GM21367 (cell line): ENCODE data around the gene KAZN.

Source experiments
- ATAC-seq: cut with Tn5 transposase; IDR thresholded peaks from one replicate; pipeline ENCODE4 v1.9.1; 2021; ENCODE audit not compliant: unreplicated experiment

The KAZN gene

DNA sequence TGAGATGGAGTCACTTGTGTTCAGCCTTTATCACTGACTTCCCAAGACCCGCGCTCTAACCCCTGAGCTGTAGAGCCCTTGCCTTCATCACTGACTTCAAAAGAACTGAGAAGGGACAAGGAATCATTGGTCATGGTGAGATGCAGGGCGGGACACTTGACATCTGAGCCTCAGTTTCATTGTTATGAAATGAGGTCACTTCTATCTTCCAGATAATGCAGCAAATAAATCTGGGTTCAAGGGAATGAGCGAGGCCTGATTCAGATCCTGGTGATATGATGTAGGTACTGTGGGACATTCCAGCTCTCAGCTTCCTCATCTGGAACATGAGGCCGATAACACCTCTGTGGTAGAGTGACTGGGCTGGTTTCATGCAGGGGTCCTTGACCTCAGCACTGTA lies 13.8 kb downstream of the KAZN start:
- ATAC-seq = no peak

DNA sequence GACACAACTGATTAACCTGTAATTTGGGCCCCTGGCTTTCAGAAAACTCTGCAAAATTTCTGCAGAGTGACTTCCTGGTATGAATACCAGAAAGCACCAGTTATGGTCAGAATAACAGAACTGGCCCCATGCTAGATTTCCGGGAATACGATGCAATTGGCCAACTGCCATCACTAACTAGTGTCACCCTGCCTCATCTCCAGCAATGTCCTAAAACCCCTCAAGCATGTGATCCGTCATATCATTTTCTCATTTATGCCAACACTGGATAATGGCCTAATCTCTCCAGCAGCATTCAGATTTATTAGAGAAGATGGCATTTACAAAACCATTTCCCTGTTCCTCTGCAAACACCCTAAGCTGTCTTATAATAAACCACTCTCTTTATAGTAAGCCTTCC lies 15.4 kb downstream of the KAZN start:
- no peak for ATAC-seq

DNA sequence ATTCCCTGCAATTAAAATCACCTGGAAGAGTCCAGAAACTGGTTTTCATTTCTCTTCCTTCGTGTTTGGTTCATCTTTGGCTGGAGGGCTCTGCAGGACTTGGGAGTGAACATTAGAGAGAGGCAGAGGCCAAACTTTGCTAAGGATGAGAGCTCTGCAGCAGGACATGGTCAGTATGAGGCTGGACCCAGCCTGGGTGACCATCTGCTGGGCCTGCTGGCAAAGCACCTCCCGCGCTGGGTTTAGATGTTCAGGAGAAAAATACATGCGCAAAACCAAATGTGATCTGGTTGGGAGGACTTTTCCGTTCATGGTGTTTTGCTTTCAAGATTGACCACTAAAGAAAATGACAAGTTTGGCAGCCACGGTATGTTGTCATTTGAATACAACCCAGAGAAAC lies 15.9 kb downstream of the KAZN start:
- no peak for ATAC-seq

DNA sequence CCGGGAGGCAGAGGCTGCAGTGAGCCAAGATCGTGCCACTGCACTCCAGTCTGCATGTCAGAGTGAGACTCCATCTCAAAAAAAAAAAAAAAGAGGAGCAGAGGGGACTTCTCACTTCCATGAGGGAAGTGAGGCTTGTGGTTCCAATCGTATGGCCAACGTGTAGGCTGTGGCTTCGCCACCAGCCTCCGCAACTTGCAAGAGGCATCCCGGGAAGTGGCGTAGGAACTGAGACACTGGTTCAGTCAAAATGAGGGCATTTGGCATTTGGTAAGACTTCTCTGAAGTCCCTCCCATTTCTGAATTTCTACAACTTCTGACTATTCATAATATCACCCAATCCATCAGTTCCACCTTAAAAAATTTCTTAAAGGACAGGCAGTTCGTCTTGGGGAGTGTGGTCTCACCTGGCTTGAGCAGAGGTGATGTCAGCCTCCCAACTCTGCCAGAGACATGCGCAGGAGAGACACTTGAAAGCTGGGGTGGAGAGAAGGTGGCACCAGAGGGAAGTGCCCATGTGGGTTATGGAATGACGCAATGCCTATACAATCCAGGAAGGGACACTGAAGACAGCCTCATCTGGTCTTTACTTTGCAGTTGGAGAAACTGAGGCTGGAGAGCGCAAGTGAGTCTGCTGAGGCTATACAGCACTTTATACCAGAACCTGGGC lies 17.2 kb downstream of the KAZN start:
- no peak for ATAC-seq

DNA sequence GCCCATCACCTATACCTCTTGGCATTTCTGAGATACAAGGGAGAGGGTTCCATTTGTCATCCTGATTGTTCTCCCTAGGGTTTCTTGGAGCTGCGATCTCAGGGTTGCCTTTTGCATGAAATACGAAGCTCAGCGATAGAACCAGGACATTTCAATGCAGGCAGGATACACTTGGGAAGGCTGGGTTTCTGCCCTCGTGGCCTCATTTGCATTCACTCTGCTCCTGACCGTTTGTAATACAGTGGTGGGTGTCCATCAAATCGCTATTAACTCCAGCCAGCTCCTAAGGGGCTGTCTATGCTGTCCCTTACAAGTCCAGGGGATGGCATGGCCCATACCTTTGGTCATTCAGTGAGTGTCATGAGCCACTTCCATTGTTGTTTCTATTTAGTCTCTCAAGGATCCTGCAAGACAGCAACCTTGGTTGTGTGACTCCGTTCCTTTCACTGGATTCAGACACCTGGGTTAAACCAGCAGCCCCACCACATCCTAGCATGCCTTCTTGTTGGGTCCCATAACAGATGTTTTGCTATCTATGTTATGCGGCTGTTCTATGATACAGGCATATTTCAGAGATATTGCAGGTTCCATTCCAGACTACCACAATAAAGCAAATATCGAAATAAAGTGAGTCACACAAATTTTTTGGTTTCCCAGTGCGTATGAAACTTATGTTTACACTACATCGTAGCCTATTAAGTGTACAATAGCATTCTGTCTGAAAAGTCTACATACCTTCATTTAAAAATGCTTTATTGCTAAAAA lies 18.3 kb downstream of the KAZN start:
- no peak for ATAC-seq

DNA sequence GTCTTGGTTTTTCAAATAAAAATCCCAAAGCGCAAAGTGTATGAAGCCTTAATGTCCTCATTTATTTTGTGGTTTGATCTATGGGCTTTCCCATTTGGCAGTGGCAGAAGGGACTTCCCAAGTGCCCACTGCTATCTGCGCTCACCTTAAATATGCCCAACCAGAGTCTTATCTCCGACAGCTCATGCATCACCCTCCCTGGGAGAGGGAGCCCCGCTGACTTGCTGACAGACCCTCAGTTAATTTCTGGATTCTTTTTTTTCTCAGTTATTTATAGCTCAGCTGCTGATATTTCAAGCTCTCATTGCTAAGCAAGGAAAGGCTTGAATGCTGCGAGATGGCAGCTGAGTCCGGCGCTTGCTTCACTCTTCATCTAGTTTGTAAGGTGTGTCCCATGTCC lies 19.3 kb downstream of the KAZN start:
- ATAC-seq = no peak

DNA sequence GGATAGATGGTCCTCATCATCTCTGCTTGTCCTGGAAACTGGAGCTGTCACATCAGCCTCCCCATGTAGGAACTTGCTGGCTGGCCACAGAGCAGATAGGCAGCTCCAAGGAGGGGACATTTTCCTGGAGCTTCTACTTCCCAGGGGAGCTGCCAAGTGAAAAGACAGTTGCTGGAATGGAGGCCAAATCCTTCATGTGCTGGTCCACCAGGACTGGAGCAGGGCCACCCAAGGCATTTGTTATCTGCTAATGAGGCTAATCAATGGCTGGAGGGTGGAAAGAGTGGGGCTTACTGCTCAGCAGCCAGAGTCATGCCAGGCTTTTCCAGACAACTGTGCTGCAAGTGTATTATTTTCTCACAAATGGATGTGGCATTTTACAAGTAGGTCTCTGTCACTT lies 22.5 kb downstream of the KAZN start:
- no peak for ATAC-seq

DNA sequence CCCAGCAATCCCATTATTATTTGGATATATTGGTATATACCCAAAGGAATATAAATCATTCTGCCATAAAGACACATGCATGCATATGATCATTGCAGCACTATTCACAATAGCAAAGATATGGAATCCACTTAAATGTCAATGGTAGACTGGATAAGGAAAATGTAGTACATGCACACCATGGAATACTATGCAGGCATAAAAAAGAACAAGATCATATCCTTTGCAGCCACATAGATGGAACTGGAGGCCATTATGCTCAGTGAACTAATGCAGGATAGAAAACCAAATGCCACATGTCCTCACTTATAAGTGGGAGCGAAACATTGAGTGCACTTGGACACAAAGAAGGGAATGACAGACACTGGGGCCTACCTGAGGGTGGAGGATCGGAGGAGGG lies 24.6 kb downstream of the KAZN start:
- no peak for ATAC-seq

DNA sequence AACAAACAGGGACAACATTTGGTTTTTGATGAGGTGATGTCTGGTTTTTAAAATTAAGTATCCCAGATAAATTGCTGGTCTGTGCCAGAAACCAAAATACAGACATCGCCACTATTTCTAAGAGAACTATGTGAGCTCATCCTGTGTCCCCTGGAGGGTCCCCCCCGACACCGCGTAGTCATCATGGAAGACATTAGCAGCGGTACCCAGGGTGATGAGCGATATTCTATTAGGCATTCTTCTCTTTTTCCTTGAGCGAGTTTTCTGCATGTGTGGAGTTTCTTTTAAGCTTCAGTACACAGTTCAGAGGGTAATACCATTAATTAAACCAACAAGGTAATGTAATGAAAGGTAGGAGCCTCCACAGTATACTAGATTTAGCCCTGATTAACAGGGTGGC lies 26.5 kb downstream of the KAZN start:
- ATAC-seq = no peak

DNA sequence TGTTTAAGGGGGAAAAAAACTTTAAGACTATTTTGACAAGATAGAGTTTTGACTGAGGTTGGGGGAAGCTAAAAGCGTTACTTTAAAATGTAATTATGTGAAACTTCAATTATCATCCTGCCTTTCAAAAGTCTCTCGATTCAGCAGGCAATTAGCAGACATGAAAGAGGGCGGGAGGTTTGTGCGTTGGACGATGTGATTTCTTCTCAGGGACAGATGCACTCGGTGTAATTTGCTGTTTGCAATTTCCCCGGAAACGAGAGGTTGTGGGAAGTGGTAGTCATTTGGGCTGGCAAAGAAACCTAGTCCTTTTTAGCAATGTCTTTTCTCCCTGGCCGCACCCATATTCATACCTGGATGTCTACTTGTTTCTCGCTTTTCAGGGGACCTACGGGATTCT lies 27.1 kb downstream of the KAZN start:
- ATAC-seq = no peak

DNA sequence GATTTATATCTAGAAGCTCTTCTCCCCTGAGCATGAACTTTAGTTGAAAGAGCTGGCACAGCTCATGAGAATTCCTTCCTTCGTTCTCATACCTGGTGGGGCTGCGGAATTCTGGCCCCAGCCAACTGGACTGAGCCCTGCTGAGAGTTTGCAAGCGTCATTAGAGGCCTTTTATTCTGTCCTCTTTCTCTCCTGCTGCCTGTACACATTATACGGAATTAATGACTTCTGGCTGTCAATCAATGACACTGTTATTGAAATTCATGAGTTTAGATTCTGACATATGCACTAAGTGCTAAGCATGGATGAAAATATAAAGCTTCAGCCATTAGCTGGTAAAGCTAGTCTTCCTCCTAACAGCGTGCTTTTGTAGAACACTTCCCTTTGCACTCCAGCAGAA lies 27.5 kb downstream of the KAZN start:
- no peak for ATAC-seq

DNA sequence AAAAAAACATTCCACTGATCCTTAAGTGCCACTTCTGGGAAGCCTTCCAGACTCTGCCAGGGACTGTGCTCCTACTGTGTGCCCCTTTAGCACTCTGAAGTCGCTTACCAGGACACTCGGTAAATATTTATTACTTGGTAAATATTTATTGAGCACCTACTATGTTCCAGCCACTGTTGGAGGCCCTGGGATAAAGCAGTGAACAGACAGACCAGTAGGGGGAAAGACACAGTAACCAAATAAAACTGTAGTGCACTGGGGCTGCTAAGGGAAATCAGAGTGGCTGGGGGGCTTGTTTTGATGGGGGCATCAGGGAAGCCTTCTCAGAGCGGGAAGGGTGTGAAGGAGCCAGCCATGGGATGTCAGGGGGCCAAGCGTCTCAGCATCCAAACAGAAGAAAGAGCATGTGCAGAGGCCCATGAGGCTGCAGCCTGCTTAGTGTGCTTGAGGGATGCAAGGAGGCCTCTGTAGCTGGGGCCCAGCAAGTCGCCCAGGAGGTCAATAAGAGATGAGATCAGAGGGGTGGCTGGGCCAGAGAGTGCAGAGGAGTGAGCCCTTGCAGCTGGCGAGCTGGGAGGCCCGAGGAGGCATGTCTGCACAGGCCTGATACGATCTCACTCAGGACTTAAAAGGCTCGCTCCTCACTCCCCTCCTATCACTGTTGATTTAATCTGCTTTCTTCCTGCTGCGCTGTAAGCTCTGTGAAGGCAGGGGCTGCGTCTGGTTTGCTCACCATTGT lies 28.6 kb downstream of the KAZN start:
- ATAC-seq = no peak

DNA sequence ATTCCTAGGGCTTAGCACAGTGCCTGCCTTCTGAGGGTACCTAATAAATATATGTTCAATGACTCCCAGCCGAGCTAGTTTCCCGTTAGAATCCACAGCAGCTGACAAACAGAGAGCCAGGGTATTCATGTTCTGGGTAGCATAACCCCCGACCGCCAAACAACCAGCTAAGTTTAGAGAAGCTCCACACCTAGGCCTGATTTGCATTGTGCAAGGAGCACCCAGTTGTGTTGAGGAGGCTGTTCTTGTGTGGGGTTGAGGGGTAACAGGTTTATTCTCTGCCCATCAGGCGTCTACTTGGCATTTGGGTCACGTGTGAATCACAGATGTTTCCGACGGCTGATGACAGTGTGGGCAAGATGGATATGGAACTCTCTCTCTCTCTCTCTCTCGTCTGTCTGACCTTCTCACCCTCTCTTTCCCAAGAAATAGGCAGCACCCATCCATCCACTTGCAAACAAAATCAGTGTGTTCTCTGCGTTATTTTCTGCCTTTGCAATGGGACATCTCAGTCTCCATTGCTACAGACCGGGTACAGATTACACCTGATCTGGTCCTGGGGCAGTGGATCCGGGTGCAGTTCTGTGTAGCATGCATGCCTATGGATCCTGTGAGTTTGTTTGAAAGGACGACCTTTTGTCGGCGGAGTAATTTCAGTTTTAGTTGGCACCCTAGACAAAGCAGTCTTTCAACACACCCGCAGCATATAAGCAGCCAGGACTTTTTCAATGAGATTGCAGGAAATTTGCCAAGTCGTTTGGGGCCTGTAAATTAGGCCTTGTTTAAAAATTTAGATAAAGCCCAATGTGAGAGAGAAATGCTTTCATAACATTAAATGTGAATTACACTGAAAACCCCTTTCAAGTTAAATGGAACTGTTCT lies 29.4 kb downstream of the KAZN start:
- ATAC-seq = no peak

DNA sequence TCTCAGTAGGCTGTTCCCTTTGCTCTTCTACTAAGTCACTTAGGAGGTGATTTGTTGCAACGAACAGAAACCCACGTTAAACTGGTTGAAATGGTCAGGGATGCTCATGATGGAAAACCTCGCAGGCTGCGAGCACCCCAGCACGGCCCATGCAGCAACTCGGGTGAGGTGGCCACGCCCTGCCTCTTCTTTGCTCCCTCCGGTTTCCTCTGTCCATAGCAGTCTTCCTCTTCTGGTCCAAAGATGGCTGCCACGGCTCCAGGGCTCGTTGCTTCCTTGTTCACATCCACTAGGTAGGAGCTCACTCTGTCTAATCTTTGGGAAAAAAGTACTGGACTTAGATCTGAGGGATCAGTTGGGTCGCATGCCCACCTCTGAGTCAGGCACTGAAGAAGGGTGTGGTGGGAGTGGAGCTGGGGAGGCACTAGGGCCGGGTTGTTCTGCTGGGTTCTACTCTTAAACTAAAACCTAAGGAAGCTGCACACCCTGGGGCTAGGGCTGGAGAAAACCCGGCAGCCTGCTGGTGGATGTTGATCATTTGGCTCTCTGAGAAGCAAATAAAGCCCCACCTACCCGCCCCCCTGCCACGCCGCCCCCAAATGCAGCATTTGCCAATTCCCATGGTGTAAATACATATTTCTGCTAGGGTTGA lies 31.0 kb downstream of the KAZN start:
- no peak for ATAC-seq

DNA sequence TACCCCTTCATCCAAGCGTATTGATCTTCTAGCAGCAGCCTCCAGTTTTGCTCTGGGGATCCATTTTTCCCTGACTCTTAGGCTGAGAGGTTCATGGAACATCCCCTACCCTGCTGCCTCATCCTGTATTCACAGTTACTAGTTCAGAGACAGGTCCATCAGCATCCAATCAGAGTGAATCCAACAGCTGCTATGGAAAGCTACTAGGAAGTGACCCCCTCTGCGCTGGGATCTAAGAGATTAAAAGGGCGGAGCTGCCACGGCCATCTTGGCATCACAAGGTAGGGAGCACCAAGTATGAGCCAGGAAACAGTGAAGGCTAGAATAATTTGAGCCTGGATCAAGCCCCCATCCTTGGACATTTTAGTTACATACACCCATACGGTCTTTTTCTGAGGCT lies 32.5 kb downstream of the KAZN start:
- ATAC-seq = no peak

DNA sequence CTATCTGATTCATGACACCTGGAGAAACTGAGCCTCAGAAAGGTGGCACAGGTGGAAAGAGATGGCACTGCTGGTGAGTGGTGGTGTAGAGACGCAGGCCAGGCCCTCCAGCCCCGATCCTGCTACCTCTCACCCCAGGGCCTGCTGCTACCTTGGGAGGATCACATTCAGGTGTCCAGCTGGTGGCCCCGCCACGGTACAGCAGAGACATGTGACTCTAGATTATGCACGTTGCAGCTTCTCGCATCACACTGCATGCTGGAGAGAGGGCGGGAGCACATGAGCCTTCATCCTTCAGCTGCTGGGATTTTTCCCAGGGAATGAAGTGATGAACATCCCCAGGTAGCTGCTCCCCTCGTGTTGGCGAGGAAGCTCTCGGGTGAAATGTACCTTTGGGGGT lies 32.9 kb downstream of the KAZN start:
- no peak for ATAC-seq

DNA sequence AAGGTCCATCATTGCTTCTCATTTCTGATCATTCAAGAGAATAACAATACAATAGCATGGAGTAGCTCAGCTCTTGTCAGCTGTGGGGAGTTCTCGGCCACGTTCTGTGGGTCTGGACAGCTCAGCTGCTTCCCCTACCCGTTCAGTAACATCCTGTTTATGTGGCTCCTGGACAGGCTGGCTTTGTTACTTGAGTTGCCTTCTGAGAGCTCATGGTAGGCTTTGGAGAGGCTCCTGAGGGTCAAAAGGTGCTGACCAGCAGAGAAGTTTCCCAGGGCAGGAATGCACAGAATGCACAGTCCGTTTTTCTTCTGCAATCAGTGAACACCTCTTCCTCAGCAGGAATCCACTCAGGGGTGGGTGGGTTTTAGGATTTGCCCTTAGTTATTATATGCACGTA lies 36.0 kb downstream of the KAZN start:
- ATAC-seq = no peak

DNA sequence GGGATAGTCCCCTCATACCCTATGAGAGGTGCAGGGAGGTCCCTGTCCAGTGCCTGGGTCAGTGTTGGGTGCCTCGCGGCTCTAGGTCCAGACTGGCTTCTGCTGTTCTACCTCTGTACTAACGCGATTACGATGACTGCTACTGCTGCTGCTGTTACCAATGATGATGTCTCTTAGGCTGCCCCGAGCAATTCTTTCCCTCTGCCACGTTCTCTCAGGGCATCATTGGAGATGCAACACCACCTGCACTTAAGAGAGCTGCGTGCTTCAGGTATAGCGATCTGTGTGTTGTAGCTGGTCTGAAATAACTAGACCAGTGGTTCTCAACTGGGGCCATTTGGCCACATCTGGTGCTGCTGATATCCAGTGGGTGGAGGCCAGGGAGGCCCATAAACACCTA lies 36.9 kb downstream of the KAZN start:
- no peak for ATAC-seq

DNA sequence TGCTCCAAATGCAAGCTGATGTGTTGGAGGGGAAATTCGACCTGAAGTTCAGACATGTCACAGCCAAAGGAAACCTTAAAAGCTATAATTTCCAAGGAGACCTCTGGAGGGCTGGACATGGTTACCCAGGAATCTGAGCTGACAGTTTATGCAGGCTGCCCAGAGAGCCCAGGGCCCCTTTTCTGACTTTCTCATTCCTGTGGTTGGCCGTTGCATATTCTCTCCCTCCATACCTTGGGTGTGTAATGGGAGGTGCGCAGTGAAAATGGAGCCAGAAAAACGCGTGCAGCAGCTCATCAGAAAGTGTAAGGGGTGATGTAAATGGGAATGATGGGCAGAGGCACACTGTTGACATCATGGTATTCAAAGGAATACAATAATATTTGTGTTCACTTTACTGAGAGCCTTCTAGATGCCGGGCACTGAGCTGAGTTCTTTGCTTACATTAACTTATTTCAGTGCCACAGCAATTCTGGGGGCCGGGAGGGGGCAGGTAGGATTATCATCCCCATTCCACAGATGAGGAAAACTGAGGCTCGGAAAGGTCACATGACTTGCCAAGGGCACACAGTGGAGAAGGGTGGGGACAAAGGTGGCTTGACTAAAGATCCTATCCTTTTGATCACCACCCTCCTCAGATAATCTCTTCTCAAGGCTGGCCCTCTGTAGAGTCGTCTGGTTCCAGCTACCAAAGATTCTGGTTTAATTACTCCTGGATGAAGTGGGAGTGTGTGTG lies 38.6 kb downstream of the KAZN start:
- no peak for ATAC-seq
